GM23338 (cell line): ENCODE data around the gene TNNI3K.

ENCODE experiments used
- CREB1 ChIP-seq: fragments of 250-450 bp; sonication (Bioruptor Pico); IDR thresholded peaks from 2 replicates; pipeline ENCODE4 v1.5.0; 2020; ENCODE audit warnings: low read depth, mild to moderate bottlenecking, moderate library complexity
- EZH2 ChIP-seq: fragments of 200-600 bp; sonication (generic); IDR thresholded peaks from one replicate; pipeline ENCODE4 v1.8.0; 2017; ENCODE audit warnings: antibody characterized with exemption, mild to moderate bottlenecking, low read depth; ENCODE audit not compliant: unreplicated experiment
- EZH2phosphoT487 ChIP-seq: fragments of 200-600 bp; sonication (generic); IDR thresholded peaks from one replicate; pipeline ENCODE4 v1.8.1; 2018; ENCODE audit warnings: antibody characterized with exemption; ENCODE audit not compliant: unreplicated experiment
- JUNB ChIP-seq: IDR thresholded peaks from one replicate; pipeline ENCODE4 v1.6.1; 2016; ENCODE audit warnings: antibody characterized with exemption; ENCODE audit not compliant: unreplicated experiment
- NANOG ChIP-seq: IDR thresholded peaks from 2 replicates; pipeline ENCODE4 v1.6.1; 2016; ENCODE audit warnings: antibody characterized with exemption, borderline replicate concordance
- POLR2AphosphoS5 ChIP-seq: IDR thresholded peaks from 2 replicates; pipeline ENCODE4 v1.6.1; 2016; ENCODE audit warnings: antibody characterized with exemption, low read depth
- REST ChIP-seq: IDR thresholded peaks from one replicate; pipeline ENCODE4 v1.6.1; 2018; ENCODE audit warnings: antibody characterized with exemption; ENCODE audit not compliant: unreplicated experiment
- ZNF114 ChIP-seq: fragments of 250-450 bp; sonication (Bioruptor Pico); IDR thresholded peaks from 2 replicates; pipeline ENCODE4 v1.5.0; 2020; ENCODE audit warnings: mild to moderate bottlenecking, moderate library complexity
- TF ChIP-seq, protein P1 (sequence below), 2 experiments: fragments of 200-600 bp in 1 of 2; sonication (generic) in 1 of 2; conservative IDR thresholded peaks; 2 replicates each; pipeline versions ENCODE4 v1.5.1 to v1.6.1; 2016 to 2017; ENCODE audit warnings: antibody characterized with exemption in 2 of 2, low read depth in 2 of 2, mild to moderate bottlenecking in 2 of 2, moderate library complexity in 1 of 2
- TF ChIP-seq, protein P2 (sequence below): IDR thresholded peaks from 2 replicates; pipeline ENCODE4 v1.6.1; 2016; ENCODE audit warnings: antibody characterized with exemption

- TF ChIP-seq EZH2 (no peak), POLR2AphosphoS5 (no peak), REST (no peak), NANOG (no peak), EZH2phosphoT487 (no peak), CREB1 (CRISPR knock-in tag) (no peak), ZNF114 (CRISPR knock-in tag) (no peak), JUNB (no peak)
- TF ChIP-seq, protein P1, sequence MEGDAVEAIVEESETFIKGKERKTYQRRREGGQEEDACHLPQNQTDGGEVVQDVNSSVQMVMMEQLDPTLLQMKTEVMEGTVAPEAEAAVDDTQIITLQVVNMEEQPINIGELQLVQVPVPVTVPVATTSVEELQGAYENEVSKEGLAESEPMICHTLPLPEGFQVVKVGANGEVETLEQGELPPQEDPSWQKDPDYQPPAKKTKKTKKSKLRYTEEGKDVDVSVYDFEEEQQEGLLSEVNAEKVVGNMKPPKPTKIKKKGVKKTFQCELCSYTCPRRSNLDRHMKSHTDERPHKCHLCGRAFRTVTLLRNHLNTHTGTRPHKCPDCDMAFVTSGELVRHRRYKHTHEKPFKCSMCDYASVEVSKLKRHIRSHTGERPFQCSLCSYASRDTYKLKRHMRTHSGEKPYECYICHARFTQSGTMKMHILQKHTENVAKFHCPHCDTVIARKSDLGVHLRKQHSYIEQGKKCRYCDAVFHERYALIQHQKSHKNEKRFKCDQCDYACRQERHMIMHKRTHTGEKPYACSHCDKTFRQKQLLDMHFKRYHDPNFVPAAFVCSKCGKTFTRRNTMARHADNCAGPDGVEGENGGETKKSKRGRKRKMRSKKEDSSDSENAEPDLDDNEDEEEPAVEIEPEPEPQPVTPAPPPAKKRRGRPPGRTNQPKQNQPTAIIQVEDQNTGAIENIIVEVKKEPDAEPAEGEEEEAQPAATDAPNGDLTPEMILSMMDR (conservative IDR thresholded peaks at IDR 0.05; ENCODE audit: low read depth in 2 of 2): no peak
- TF ChIP-seq, protein P2, sequence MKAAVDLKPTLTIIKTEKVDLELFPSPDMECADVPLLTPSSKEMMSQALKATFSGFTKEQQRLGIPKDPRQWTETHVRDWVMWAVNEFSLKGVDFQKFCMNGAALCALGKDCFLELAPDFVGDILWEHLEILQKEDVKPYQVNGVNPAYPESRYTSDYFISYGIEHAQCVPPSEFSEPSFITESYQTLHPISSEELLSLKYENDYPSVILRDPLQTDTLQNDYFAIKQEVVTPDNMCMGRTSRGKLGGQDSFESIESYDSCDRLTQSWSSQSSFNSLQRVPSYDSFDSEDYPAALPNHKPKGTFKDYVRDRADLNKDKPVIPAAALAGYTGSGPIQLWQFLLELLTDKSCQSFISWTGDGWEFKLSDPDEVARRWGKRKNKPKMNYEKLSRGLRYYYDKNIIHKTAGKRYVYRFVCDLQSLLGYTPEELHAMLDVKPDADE: no peak
These were observed 291.5 kb downstream of the TNNI3K start for GRCh38 chr1:74526708-74527107.
